IPS-18c (cell line): ENCODE measurements around the gene OR10H4.

Experiments
- H3K4me3 ChIP-seq: 2 replicates; pipeline ENCODE4 v1.7.0; 2013; ENCODE audit warnings: low read depth, mild to moderate bottlenecking, low read length, moderate library complexity; ENCODE audit not compliant: insufficient read depth
- H3K9me3 ChIP-seq: one replicate; pipeline ENCODE4 v1.6.1; 2013; ENCODE audit warnings: mild to moderate bottlenecking, low read length, moderate library complexity; ENCODE audit not compliant: control insufficient read depth, insufficient read depth

Gene OR10H4

DNA sequence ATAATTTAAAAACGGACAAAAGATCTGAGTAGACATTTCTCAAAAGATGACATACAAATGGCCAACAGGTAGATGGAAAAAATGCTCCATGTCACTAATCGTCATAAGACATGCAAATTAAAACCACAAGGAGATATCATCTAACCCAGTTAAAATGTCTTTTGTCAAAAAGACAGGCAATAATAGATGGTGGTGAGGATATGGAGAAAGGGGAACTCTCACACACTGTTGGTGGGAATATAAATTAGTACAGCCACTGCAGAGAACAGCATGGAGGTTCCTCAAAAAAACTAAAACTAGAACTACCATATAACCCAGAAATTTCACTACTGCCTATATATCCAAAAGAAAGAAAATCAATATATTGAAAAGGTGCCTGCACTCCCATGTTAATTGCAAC, 37.9 kb downstream of the OR10H4 start:
- no peak overlapping the region for H3K4me3 ChIP-seq
- no peaks in the 10 kb centered on the region for H3K9me3 ChIP-seq

DNA sequence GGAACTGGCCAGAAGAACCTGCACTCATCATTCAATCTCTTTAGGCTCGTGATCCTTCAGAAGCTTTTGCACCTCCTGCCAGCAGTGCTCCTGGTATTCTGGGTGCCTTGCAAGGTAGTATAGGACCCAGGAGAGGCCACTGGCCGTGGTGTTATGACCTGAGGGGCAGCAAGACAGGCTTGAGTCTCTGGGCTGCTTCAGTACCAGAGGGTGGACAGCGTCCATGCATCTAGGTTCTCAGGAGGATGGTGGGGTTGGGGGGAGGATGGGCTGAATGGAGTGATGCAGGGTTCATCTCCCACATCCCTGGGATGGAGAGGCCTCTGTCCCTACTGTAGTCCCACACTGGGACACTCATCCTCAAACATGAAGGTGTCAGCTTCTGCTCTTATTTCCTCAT, 41.1 kb downstream of the OR10H4 start:
- Histone ChIP-seq H3K4me3 (no peak overlapping the region), H3K9me3 (no peaks in the 10 kb centered on the region)

DNA sequence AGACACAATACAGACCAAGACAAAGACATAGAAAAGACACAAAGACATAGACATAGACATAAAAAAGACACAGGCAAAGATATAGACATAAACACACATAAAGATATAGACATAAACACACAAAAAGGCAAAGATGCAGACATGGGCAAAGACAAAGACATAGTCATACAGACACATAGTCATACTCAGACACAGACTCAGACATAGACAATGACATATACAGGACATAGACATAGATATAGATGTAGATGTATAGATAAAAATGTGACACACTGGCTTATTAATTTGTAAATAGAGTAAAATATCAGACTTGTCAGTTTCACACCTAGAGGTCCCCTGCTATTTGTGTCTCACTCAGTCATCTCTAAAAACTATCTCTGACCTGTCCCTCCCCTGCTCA, 42.8 kb downstream of the OR10H4 start:
- Histone ChIP-seq H3K9me3 (peaks cover 4% of the 10 kb centered on the region), H3K4me3 (no peak overlapping the region)

DNA sequence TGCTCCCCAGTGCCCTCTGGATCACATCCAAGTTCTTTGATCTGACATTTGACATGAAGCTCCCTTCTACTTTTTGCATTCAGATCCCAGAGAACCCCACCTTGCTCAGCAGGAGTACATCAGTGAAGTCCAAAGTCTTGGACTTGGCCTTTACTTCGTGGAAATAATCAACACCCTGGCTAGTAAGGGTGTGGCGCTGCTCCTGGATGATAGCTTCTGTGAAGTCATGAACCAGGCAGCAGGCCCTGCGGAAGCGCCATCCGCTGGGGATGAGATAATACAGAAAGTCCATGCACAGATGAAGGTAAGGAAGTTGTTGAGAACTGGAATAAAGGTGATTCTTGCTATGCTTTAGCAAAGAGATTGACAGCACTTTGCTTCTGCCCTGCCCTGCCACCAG, 43.2 kb downstream of the OR10H4 start:
- H3K4me3 ChIP-seq: no peak overlapping the region
- H3K9me3 ChIP-seq: peaks cover 4% of the 10 kb centered on the region

DNA sequence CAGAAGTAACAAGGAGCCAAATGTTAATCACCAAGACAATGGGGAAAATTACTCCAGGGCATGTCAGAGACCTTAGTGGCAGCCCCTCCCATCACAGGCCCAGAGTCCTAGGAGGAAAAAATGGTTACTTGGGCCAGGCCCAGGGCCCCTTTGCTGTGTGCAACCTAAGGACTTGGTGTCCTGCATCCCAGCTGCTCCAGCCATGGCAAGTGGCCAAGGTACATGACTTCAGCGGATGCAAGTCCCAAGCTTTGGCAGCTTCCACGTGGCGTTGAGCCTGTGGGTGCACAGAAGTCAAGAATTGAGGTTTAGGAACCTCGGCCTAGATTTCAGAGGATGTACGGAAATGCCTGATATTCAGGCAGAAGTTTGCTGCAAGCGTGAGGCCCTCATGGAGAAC, 46.7 kb downstream of the OR10H4 start:
- H3K9me3 ChIP-seq: peaks cover 9% of the 10 kb centered on the region
- no peak overlapping the region for H3K4me3 ChIP-seq

DNA sequence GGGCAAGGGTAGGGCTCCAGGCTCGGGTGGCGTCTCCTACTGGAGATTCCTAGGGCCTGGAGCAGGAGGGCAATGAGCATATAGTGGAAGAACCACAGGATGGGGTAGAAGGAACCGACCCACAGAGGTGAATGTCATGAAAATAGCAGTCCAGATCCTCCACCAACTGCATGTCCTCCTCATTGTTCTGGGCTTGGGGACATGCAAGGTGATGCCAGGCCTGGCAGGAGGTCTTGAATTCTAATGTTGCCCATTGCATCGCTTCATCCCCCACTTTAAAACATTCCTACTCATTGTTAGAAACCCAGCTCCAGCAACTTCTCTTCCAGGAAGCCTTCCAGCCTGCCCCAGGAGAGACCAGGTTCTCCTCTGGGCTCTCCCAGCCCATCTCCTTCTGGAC, 49.4 kb downstream of the OR10H4 start:
- Histone ChIP-seq H3K4me3 (no peak overlapping the region; the same call in 1 of the 2 replicates), H3K9me3 (peaks cover 9% of the 10 kb centered on the region)
